Spinal cord (tissue), 10 donors: ENCODE results near the gene MARCHF3. TPM values are rescaled to one million over a fixed set of nuclear protein-coding genes. Genes with fewer than 3 reads are reported as not detected.
"Not testable (repeated sequence)": the region's sequence is repeated elsewhere in the genome, so short reads cannot be mapped to it uniquely, and the experiment has no call there.

Experiments used
- DNase-seq, 6 donors: peaks; one replicate each; pipeline versions ENCODE4 v3.0.0 to v3.0.0-alpha.2; 2013 to 2015; ENCODE audit warnings: low spot score in 6 of 6, low read depth in 4 of 6
- H3K27ac ChIP-seq: one replicate; pipeline ENCODE4 v1.5.1; 2013; ENCODE audit warnings: low read depth, low read length, control low read depth
- H3K27me3 ChIP-seq: one replicate; pipeline ENCODE4 v1.6.1; 2013; ENCODE audit warnings: low read length; ENCODE audit not compliant: control insufficient read depth, insufficient read depth
- H3K36me3 ChIP-seq: one replicate; pipeline ENCODE4 v1.6.1; 2013; ENCODE audit warnings: low read length; ENCODE audit not compliant: control insufficient read depth, insufficient read depth
- H3K4me1 ChIP-seq: one replicate; pipeline ENCODE4 v1.6.1; 2013; ENCODE audit warnings: low read length; ENCODE audit not compliant: control insufficient read depth, insufficient read depth
- H3K4me3 ChIP-seq: one replicate; pipeline ENCODE4 v1.5.1; 2013; ENCODE audit warnings: low read depth, low read length, control low read depth
- H3K9me3 ChIP-seq: one replicate; pipeline ENCODE4 v1.6.1; 2013; ENCODE audit warnings: low read length; ENCODE audit not compliant: control insufficient read depth, insufficient read depth
- WGBS: methylation state at CpG from one replicate; pipeline ENCODE4 v1.1.5; 2013; ENCODE audit warnings: missing lambda C conversion rate; ENCODE audit not compliant: insufficient coverage; 5-methylcytosine and 5-hydroxymethylcytosine counted together
- polyA plus RNA-seq, 2 donors: library from polyadenylated mRNA; unstranded; fragments of 120-200 nt; gene quantifications; one replicate each; pipeline ENCODE4 v1.2.1, GENCODE V29; 2013; ENCODE audit not compliant: insufficient read length in 2 of 2
- total RNA-seq, 2 donors: library from RNA; depleted of rRNA in 1 of 2; stranded (reverse); fragments of 120-200 nt in 1 of 2; fragments of >200 nt in 1 of 2; gene quantifications; one replicate each; pipeline versions ENCODE4 v1.2.3 to v1.2.4, GENCODE V29; 2013 to 2014
- donor health status: healthy.

MARCHF3 gene
- total and polyA plus RNA-seq, 4 donors: 21.5 to 27.5 (median 23.8) TPM

DNA sequence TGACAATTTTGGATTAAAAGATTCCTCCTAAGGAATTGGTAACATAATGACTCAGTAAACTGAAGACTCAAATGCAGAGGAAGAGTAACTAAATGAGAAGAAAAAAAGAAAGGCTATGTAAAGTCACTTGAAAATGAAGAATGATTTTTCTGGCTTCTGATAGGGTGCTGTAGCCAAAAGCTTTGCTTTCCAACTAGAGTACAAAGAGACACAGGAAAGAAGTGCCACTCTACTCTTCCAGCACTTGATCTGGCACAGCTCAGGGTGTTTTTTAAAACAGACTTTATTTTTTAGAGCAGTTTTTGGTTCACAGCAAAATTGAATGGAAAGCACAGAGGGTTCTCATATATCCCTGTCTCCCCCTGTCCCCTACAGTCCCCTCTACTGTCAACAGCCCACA is 130.9 kb downstream of the MARCHF3 start:
- Histone ChIP-seq H3K9me3 (no peaks in the 10 kb centered on the region), H3K27me3 (no peaks in the 10 kb centered on the region), H3K36me3 (no peaks in the 10 kb centered on the region), H3K4me1 (no peaks in the 10 kb centered on the region), H3K27ac (no peak overlapping the region), H3K4me3 (no peak overlapping the region)
- peak in 1 of 6 donors; percentile 68 for DNase-seq

DNA sequence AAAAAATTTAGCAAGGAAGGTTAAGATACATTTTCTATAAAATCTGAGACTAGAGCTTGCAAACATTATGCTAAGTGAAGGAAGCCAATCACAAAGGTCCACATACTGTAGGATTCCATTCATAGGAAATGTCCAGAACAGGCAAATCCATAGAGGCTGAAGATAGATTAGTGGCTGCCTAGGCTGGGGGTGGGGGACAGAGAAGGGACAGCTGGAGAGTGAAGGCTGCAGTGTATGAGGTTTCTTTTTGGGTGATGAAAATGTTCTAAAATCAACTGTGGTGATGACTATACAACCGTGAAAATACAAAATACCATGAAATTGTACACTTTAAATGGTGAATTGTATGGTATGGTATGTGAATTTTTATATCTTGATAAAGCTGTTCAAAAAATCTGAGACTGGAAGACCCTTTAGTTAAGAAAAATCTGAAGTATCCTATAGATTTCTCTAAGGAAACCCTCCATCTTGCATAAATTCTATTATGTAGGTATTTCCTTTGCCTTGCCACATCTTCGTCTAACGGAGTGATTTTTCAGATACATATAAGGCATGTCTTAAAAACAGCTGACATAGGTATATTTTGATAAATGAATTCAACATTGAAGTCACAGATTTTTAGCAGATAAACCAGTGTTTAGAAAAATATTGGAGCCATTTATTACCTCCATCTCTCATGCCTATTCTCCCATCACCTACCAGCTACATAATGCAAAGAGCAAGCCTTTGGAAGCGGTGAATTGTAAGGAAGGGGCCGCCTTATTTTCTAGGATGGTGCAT is 132.3 kb downstream of the MARCHF3 start:
- DNase-seq: no peak
- WGBS: 100% methylated on average over 1 of the region's 5 CpGs

DNA sequence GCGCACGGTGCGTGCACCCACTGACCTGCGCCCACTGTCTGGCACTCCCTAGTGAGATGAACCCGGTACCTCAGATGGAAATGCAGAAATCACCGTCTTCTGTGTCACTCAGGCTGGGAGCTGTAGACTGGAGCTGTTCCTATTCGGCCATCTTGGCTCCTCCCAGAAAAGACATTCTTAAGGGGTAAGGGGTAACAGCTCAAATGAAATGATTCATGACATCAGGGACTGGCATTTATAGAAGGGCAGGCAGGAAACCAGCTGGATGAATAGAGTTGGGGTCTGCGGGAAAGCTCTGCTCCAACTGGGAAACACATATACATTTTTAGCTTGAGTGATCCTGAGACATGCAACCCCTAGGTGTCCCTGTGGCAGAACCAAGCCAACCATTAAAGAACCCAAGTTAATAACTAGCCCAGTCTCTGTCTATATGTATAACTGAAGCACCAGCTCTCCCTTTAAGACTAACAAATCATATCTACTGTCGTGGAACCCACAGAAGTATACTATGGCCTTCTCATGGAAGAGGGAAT is 134.1 kb downstream of the MARCHF3 start:
- H3K4me1 ChIP-seq: no peaks in the 10 kb centered on the region
- DNase-seq: no peak
- H3K27ac ChIP-seq: no peak overlapping the region
- H3K4me3 ChIP-seq: no peak overlapping the region
- WGBS: 98% methylated on average over 7 of the region's 9 CpGs
- no peaks in the 10 kb centered on the region for H3K36me3 ChIP-seq
- H3K27me3 ChIP-seq: no peaks in the 10 kb centered on the region
- no peaks in the 10 kb centered on the region for H3K9me3 ChIP-seq

More for the DNA sequence above, 132.3 kb downstream of the MARCHF3 start:
- H3K27me3 ChIP-seq: no peaks in the 10 kb centered on the region
- H3K27ac ChIP-seq: no peak overlapping the region
- H3K4me3 ChIP-seq: no peak overlapping the region
- no peaks in the 10 kb centered on the region for H3K9me3 ChIP-seq
- no peaks in the 10 kb centered on the region for H3K4me1 ChIP-seq
- no peaks in the 10 kb centered on the region for H3K36me3 ChIP-seq

DNA sequence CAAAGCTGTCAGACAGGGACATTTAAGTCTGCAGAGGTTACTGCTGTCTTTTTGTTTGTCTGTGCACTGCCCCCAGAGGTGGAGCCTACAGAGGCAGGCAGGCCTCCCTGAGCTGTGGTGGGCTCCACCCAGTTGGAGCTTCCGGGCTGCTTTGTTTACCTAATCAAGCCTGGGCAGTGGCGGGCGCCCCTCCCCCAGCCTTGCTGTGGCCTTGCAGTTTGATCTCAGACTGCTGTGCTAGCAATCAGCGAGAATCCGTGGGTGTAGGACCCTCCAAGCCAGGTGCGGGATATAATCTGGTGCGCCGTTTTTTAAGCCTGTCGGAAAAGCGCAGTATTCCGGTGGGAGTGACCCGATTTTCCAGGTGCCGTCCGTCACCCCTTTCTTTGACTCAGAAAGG is 134.6 kb downstream of the MARCHF3 start:
- WGBS: 86% methylated on average over 14 of the region's 14 CpGs
- not testable (repeated sequence) for DNase-seq

DNA sequence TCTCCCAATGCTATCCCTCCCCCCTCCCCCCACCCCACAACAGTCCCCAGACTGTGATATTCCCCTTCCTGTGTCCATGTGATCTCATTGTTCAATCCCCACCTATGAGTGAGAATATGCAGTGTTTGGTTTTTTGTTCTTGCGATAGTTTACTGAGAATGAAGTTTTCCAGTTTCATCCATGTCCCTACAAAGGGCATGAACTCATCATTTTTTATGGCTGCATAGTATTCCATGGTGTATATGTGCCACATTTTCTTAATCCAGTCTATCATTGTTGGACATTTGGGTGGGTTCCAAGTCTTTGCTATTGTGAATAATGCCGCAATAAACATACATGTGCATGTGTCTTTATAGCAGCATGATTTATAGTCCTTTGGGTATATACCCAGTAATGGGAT is 139.9 kb downstream of the MARCHF3 start:
- H3K4me1 ChIP-seq, H3K27ac ChIP-seq, H3K36me3 ChIP-seq, H3K4me3 ChIP-seq, DNase-seq, H3K9me3 ChIP-seq, H3K27me3 ChIP-seq: not testable (repeated sequence)
- no CpG with 5 or more reads among the region's 2 CpGs for WGBS

More for the DNA sequence above, 134.6 kb downstream of the MARCHF3 start:
- H3K27ac ChIP-seq, H3K27me3 ChIP-seq, H3K9me3 ChIP-seq, H3K36me3 ChIP-seq, H3K4me3 ChIP-seq, H3K4me1 ChIP-seq: not testable (repeated sequence)

DNA sequence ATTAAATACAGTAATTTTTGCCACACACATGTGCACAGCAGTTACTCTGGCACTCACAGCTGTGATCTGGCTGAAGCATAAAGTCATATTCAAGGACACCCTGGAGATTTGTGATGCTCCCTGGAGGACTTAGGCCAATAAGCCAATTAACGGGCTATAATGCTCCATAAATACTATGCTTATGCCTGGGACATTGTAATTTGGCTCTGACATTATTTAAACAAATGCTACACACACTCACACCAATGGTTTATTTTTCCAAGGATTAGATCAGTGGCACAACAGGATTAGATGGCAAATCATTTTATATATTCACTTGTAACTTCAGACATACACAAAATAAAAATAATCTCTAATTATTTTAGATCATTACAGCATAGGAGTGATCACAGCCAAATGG is 142.2 kb downstream of the MARCHF3 start:
- Histone ChIP-seq H3K4me1 (no peaks in the 10 kb centered on the region), H3K27me3 (no peaks in the 10 kb centered on the region), H3K9me3 (no peaks in the 10 kb centered on the region), H3K27ac (no peak overlapping the region), H3K4me3 (no peak overlapping the region), H3K36me3 (no peaks in the 10 kb centered on the region)
- DNase-seq: no peak
- 33% methylated on average over 1 of the region's 1 CpG for WGBS

DNA sequence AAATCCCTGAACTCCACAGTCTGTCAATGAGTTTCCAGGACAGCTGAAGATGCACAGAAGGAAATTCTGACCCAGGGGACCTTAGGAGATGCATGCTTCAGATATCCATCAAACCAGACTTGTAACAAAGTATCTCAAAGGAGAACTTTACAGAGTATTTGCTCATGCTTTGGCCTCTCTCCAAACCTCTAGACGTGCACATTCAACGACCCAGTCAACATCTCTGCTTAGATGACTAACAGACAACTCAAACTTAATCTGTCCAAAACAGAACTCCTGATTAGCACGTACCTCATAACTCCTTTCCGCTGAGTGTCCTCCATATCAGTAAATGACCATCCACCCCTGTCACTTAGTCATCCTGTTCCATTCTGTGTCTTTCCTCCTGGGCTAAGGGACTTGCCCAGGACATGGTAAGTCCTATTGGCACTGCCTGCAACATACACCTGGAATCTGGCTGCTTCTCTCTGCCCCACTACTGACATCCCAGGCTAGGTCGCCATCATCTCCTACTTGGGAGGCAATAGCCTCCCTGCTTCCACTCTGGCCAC is 146.0 kb downstream of the MARCHF3 start:
- 66% methylated on average over 5 of the region's 5 CpGs for WGBS
- DNase-seq: no peak

DNA sequence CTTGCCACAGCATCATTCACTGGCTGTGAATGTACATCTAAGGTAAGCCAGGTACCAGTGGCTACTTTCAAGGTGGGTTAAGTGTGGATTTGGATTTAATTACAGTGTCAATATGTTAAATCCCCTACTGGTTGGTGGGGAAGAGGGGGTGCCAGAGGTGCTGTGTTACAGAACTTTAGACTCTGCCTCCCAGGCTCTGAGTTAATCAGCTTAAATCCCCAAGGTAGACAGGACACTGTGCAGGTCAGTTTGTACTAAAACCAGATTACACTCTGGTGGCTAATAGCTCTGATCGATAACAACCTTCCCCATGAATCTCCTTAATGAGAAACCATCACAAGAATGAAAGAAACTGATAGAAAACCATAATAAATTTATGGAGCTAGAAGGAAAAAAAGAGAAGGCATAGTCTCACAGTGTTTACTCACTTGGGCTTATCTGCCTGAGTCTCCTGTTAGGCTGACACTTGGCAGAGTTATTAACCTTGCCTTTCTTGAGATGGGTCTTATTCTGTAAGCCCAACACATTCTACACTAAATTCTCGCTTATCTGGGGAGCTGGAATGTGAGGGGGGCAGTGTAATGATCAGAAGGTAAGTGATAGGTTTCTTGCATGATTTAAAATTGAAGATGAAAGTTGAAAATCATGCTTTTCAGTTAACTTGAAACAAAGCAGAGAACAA is 146.7 kb downstream of the MARCHF3 start:
- H3K4me1 ChIP-seq: no peaks in the 10 kb centered on the region
- H3K27me3 ChIP-seq: no peaks in the 10 kb centered on the region
- H3K27ac ChIP-seq: no peak overlapping the region
- H3K9me3 ChIP-seq: no peaks in the 10 kb centered on the region
- WGBS: no CpG with 5 or more reads among the region's 2 CpGs
- no peak overlapping the region for H3K4me3 ChIP-seq
- DNase-seq: no peak
- H3K36me3 ChIP-seq: no peaks in the 10 kb centered on the region

More for the DNA sequence above, 146.0 kb downstream of the MARCHF3 start:
- H3K4me3 ChIP-seq: no peak overlapping the region
- H3K27me3 ChIP-seq: no peaks in the 10 kb centered on the region
- H3K4me1 ChIP-seq: no peaks in the 10 kb centered on the region
- H3K36me3 ChIP-seq: no peaks in the 10 kb centered on the region
- no peak overlapping the region for H3K27ac ChIP-seq
- no peaks in the 10 kb centered on the region for H3K9me3 ChIP-seq

DNA sequence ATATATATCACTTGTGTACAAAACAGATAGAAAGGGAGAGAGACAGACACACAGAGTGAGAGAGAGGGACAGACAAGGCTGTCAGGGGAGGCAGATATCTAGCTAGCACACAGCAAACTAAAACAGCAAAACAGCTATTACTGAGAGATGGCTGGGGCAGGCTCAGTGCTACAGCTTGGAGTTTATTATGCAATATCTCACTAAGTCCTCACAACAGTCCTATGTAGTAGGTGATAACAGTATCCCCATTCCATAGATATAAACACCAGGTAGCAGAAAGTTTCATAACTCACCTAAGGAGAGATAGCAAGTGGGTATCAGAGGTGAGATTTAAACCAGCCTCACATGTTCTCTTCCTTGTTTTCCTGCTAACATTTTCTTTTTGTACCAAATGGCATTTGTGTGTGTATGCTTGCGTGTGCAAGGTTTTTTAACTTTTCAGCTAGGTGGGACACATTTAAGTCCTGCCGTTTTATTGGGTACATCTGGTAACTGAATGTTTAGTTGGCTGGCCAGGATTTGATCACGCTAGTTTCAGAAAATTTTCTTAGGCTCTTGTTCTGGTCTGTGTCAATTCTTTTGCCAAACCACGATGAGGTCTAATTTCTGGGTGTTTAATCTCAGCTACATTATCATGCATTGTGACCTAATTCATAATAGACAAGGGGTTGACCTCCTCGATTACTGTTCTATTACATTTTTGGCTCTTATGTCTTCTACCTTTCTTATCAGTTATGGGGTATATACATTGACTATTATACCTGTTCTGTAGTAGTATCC is 148.3 kb downstream of the MARCHF3 start:
- no peak overlapping the region for H3K4me3 ChIP-seq
- DNase-seq: no peak
- no peaks in the 10 kb centered on the region for H3K36me3 ChIP-seq
- no peak overlapping the region for H3K27ac ChIP-seq
- no peaks in the 10 kb centered on the region for H3K27me3 ChIP-seq
- peaks cover 5% of the 10 kb centered on the region for H3K4me1 ChIP-seq
- WGBS: no CpG with 5 or more reads among the region's 5 CpGs
- no peaks in the 10 kb centered on the region for H3K9me3 ChIP-seq
